GM12874 (cell line): ENCODE results near the gene PRSS53.

Experiments
- CTCF ChIP-seq: IDR thresholded peaks from 2 replicates; pipeline ENCODE4 v1.5.1; 2011; ENCODE audit warnings: low read depth, mild to moderate bottlenecking, control low read depth, low read length, moderate library complexity; ENCODE audit not compliant: insufficient read depth

Gene PRSS53

GRCh38 chr16:31085873-31086628, 2.7 kb downstream of the PRSS53 start:
- TF ChIP-seq CTCF, result no peak

- TF ChIP-seq CTCF, result no peak
Measured at GRCh38 chr16:31085411-31085810, 3.3 kb downstream of the PRSS53 start.

GRCh38 chr16:31084584-31085302, 4.0 kb downstream of the PRSS53 start:
- TF ChIP-seq CTCF, result no peak

GRCh38 chr16:31083981-31084380, 4.8 kb downstream of the PRSS53 start:
- no peak for TF ChIP-seq CTCF

GRCh38 chr16:31083556-31083955, 5.2 kb downstream of the PRSS53 start:
- TF ChIP-seq CTCF, result no peak

GRCh38 chr16:31083081-31083480, 5.7 kb downstream of the PRSS53 start:
- no peak for TF ChIP-seq CTCF

- TF ChIP-seq CTCF, result no peak
Measured at GRCh38 chr16:31082368-31083045, 6.2 kb downstream of the PRSS53 start.
